Suprapubic skin (tissue), 4 donors: Measurements from ENCODE around the gene EDNRA. TPM values are rescaled to one million over a fixed set of nuclear protein-coding genes. Genes with fewer than 3 reads are reported as not detected.

Experiments
- DNase-seq, 2 donors: peaks; one replicate each; pipeline ENCODE4 v3.0.0-alpha.2; 2019; ENCODE audit warnings: low spot score in 2 of 2
- H3K27ac ChIP-seq: fragments of 200-600 bp; sonication (generic); one replicate; pipeline ENCODE4 v1.5.1; 2019
- H3K27me3 ChIP-seq: fragments of 200-600 bp; sonication (generic); one replicate; pipeline ENCODE4 v1.5.1; 2019
- H3K36me3 ChIP-seq: fragments of 200-600 bp; sonication (generic); one replicate; pipeline ENCODE4 v1.5.1; 2019
- H3K4me1 ChIP-seq: fragments of 200-600 bp; sonication (generic); one replicate; pipeline ENCODE4 v1.5.1; 2019
- H3K4me3 ChIP-seq: fragments of 200-600 bp; sonication (generic); one replicate; pipeline ENCODE4 v1.5.1; 2019; ENCODE audit warnings: mild to moderate bottlenecking
- H3K9me3 ChIP-seq: fragments of 200-600 bp; sonication (generic); one replicate; pipeline ENCODE4 v1.5.1; 2019
- CTCF ChIP-seq, 2 donors: fragments of 200-600 bp in 1 of 2; fragments of 450-650 bp in 1 of 2; sonication (generic) in 1 of 2; IDR thresholded peaks; one replicate each; pipeline ENCODE4 v1.5.1; 2016 to 2019; ENCODE audit warnings: antibody characterized with exemption in 2 of 2, mild to moderate bottlenecking in 1 of 2, moderate library complexity in 1 of 2
- EP300 ChIP-seq: sonication (generic); formaldehyde crosslinking; IDR thresholded peaks from one replicate; pipeline ENCODE4 v1.6.1; 2017; ENCODE audit warnings: antibody characterized with exemption
- POLR2A ChIP-seq, 2 donors: fragments of 450-650 bp; IDR thresholded peaks; one replicate each; pipeline ENCODE4 v1.6.1; 2017; ENCODE audit warnings: antibody characterized with exemption in 2 of 2, mild to moderate bottlenecking in 2 of 2, moderate library complexity in 2 of 2
- POLR2AphosphoS5 ChIP-seq, 3 donors: sonication (generic); formaldehyde crosslinking; IDR thresholded peaks; one replicate each; pipeline ENCODE4 v1.6.1; 2017; ENCODE audit warnings: antibody characterized with exemption in 3 of 3
- WGBS: methylation state at CpG from one replicate; pipeline ENCODE4 v1.1.5; 2018; 5-methylcytosine and 5-hydroxymethylcytosine counted together
- total RNA-seq, 4 donors: library from RNA; depleted of rRNA; stranded (reverse); fragments of >200 nt; gene quantifications; one replicate each; pipeline ENCODE4 v1.1.0, GENCODE V29; 2016

EDNRA gene
- total RNA-seq, 4 donors from 2014 or later: 4.0 to 6.0 (median 4.4) TPM

GRCh38 chr4:147590249-147590920, 109.5 kb downstream of the EDNRA start:
- 46% methylated on average over 12 of the region's 12 CpGs for WGBS
- no peaks in the 10 kb centered on the region for H3K36me3 ChIP-seq
- no peak for DNase-seq
- TF ChIP-seq POLR2AphosphoS5 (IDR thresholded peaks at IDR 0.05) (no peak), CTCF (IDR thresholded peaks at IDR 0.05) (peak; percentile 55)
- H3K4me1 ChIP-seq: no peaks in the 10 kb centered on the region
- H3K9me3 ChIP-seq: no peaks in the 10 kb centered on the region
- no peak overlapping the region for H3K27ac ChIP-seq
- H3K27me3 ChIP-seq: no peaks in the 10 kb centered on the region
- no peak overlapping the region for H3K4me3 ChIP-seq

- TF ChIP-seq POLR2AphosphoS5 (IDR thresholded peaks at IDR 0.05): no peak
- TF ChIP-seq CTCF (IDR thresholded peaks at IDR 0.05): no peak
- no peak for DNase-seq
- H3K4me3 ChIP-seq: no peak overlapping the region
- H3K4me1 ChIP-seq: no peaks in the 10 kb centered on the region
- no peaks in the 10 kb centered on the region for H3K9me3 ChIP-seq
- H3K27ac ChIP-seq: no peak overlapping the region
- H3K27me3 ChIP-seq: no peaks in the 10 kb centered on the region
- no peaks in the 10 kb centered on the region for H3K36me3 ChIP-seq
Observed at GRCh38 chr4:147591106-147591505, 110.2 kb downstream of the EDNRA start.

- WGBS: 62% methylated on average over 5 of the region's 5 CpGs
- DNase-seq: no peak
- no peak overlapping the region for H3K27ac ChIP-seq
- H3K9me3 ChIP-seq: no peaks in the 10 kb centered on the region
- TF ChIP-seq POLR2A (IDR thresholded peaks at IDR 0.05): no peak
- no peak for TF ChIP-seq EP300
- TF ChIP-seq CTCF (IDR thresholded peaks at IDR 0.05): no peak
- no peak for TF ChIP-seq POLR2AphosphoS5 (IDR thresholded peaks at IDR 0.05)
- no peak overlapping the region for H3K4me3 ChIP-seq
- no peaks in the 10 kb centered on the region for H3K27me3 ChIP-seq
- no peaks in the 10 kb centered on the region for H3K4me1 ChIP-seq
- no peaks in the 10 kb centered on the region for H3K36me3 ChIP-seq
Observed at GRCh38 chr4:147594107-147594506, 113.2 kb downstream of the EDNRA start.

Other genes with a start within 250 kb of the EDNRA start
- gene TMEM184C, start 136.3 kb downstream of the EDNRA start, total RNA-seq: 10 to 100 TPM; 17.1 to 29.8 (median 21.1) TPM
- gene PRMT9, start 203.1 kb downstream of the EDNRA start, total RNA-seq: 10 to 100 TPM in 1 of 4 donors, 1 to 10 TPM in 3; 5.3 to 13.3 (median 7.1) TPM